ENCODE results near the gene VEZT.

DNA sequence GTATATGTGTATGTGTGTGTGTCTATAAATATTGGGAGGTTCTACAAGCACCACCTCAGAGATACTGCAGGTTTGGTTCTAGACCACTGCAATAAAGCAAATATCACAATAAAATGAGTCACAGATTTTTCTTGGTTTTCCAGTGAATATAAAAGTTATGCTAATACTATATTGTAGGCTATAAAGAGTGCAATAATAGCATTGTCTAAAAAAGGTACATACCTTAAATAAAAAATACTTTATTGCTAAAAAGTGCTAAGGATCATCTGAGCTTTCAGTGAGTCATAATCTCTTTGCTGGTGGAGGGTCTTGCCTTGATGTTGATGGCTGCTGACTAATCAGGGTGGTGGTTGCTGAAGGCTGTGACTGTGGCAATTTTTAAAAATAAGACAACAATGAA lies 111.1 kb downstream of the VEZT start:
- no peak for TF ChIP-seq POLR2A (IDR thresholded peaks at IDR 0.05; ENCODE audit: extremely low read depth, insufficient read length)
- TF ChIP-seq, protein P1, sequence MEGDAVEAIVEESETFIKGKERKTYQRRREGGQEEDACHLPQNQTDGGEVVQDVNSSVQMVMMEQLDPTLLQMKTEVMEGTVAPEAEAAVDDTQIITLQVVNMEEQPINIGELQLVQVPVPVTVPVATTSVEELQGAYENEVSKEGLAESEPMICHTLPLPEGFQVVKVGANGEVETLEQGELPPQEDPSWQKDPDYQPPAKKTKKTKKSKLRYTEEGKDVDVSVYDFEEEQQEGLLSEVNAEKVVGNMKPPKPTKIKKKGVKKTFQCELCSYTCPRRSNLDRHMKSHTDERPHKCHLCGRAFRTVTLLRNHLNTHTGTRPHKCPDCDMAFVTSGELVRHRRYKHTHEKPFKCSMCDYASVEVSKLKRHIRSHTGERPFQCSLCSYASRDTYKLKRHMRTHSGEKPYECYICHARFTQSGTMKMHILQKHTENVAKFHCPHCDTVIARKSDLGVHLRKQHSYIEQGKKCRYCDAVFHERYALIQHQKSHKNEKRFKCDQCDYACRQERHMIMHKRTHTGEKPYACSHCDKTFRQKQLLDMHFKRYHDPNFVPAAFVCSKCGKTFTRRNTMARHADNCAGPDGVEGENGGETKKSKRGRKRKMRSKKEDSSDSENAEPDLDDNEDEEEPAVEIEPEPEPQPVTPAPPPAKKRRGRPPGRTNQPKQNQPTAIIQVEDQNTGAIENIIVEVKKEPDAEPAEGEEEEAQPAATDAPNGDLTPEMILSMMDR (IDR thresholded peaks at IDR 0.05; ENCODE audit: low read depth, low read length) = no peak

All from NB4 (cell line).